Stimulated activated CD4-positive, alpha-beta T cell treated with anti-CD3 and anti-CD28 coated beads, TNF-alpha, amount 100 ng/mL, for 48 hours (primary cell): ENCODE results near the gene RASA3.

Source experiments
- DNase-seq, 3 donors: peaks; one replicate each; pipeline ENCODE4 v3.0.0-alpha.2; 2020; ENCODE audit warnings: low read depth in 3 of 3

The RASA3 gene

GRCh38 chr13:113954046-113954835 is 178.2 kb downstream of the RASA3 start:
- no peak for DNase-seq

- no peak for DNase-seq
Observed at GRCh38 chr13:113953561-113953960, 178.9 kb downstream of the RASA3 start.

GRCh38 chr13:113952983-113953520 is 179.4 kb downstream of the RASA3 start:
- DNase-seq: no peak

- no peak for DNase-seq
Observed at GRCh38 chr13:113952151-113952982, 180.1 kb downstream of the RASA3 start.

GRCh38 chr13:113951246-113951999 is 181.0 kb downstream of the RASA3 start:
- peak; percentile 14 to 49 (median 22) for DNase-seq

- DNase-seq: no peak
Observed at GRCh38 chr13:113950451-113951245, 181.8 kb downstream of the RASA3 start.

- DNase-seq: no peak
Observed at GRCh38 chr13:113949546-113949945, 182.9 kb downstream of the RASA3 start.

- DNase-seq: no peak
Observed at GRCh38 chr13:113948034-113948742, 184.2 kb downstream of the RASA3 start.

- DNase-seq: no peak
Observed at GRCh38 chr13:113947311-113948033, 185.0 kb downstream of the RASA3 start.

GRCh38 chr13:113946409-113947181 is 185.8 kb downstream of the RASA3 start:
- no peak for DNase-seq

- DNase-seq: no peak
Observed at GRCh38 chr13:113945857-113946408, 186.5 kb downstream of the RASA3 start.

GRCh38 chr13:113943821-113944565 is 188.4 kb downstream of the RASA3 start:
- DNase-seq: no peak

- DNase-seq: no peak
Observed at GRCh38 chr13:113942591-113943103, 189.8 kb downstream of the RASA3 start.

GRCh38 chr13:113941571-113942191 is 190.7 kb downstream of the RASA3 start:
- DNase-seq: no peak

- no peak for DNase-seq
Observed at GRCh38 chr13:113939944-113940297, 192.5 kb downstream of the RASA3 start.

GRCh38 chr13:113939129-113939943 is 193.1 kb downstream of the RASA3 start:
- DNase-seq: no peak
